Gastrocnemius medialis (tissue), 4 donors: ENCODE data around the gene VIT.

Experiments
- POLR2A ChIP-seq, 2 donors: fragments of 450-650 bp; IDR thresholded peaks; one replicate each; pipeline ENCODE4 v1.6.1; 2017; ENCODE audit warnings: antibody characterized with exemption in 2 of 2, mild to moderate bottlenecking in 2 of 2, moderate library complexity in 2 of 2
- TF ChIP-seq, protein P1 (sequence below), 5 experiments: fragments of 450-650 bp in 3 of 5; fragments of 200-600 bp in 2 of 5; sonication (generic) in 2 of 5; IDR thresholded peaks in 4 of 5; conservative IDR thresholded peaks in 1 of 5; 1 replicate in 4 of 5; 2 replicates in 1 of 5; pipeline ENCODE4 v1.5.1; 2016 to 2019; ENCODE audit warnings: antibody characterized with exemption in 5 of 5, mild to moderate bottlenecking in 3 of 5, moderate library complexity in 3 of 5

DNA sequence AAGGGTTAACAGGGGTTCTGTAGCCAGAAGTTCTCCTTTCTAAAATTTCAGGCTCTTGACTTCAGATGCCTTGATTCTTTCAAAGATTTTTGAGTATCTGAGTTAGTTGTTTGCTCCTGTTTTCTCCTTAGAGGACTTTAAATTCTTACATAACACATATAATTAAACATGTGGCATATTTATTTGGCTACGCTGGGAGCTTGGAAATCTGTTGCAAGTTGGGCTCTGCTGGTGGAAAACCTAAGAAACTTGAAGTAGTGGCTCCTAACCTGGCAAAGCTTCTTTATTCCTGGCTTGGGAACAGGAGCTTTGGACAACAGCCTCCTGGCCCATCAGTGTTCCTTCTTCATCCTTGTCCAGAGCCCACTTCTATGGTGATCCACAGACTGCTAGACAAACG is 72.6 kb downstream of the VIT start:
- TF ChIP-seq, protein P1, sequence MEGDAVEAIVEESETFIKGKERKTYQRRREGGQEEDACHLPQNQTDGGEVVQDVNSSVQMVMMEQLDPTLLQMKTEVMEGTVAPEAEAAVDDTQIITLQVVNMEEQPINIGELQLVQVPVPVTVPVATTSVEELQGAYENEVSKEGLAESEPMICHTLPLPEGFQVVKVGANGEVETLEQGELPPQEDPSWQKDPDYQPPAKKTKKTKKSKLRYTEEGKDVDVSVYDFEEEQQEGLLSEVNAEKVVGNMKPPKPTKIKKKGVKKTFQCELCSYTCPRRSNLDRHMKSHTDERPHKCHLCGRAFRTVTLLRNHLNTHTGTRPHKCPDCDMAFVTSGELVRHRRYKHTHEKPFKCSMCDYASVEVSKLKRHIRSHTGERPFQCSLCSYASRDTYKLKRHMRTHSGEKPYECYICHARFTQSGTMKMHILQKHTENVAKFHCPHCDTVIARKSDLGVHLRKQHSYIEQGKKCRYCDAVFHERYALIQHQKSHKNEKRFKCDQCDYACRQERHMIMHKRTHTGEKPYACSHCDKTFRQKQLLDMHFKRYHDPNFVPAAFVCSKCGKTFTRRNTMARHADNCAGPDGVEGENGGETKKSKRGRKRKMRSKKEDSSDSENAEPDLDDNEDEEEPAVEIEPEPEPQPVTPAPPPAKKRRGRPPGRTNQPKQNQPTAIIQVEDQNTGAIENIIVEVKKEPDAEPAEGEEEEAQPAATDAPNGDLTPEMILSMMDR (IDR thresholded peaks at IDR 0.05 in 4 of 5, conservative IDR thresholded peaks at IDR 0.05 in 1 of 5) = no peak
- no peak for TF ChIP-seq POLR2A (IDR thresholded peaks at IDR 0.05)
